ENCODE measurements around the gene KIAA0753.

GRCh38 chr17:6539871-6540270 lies 100.6 kb downstream of the KIAA0753 start:
- no peak for TF ChIP-seq POLR2A (IDR thresholded peaks at IDR 0.05)
- TF ChIP-seq EP300 (IDR thresholded peaks at IDR 0.05) = no peak
- TF ChIP-seq, protein P1, sequence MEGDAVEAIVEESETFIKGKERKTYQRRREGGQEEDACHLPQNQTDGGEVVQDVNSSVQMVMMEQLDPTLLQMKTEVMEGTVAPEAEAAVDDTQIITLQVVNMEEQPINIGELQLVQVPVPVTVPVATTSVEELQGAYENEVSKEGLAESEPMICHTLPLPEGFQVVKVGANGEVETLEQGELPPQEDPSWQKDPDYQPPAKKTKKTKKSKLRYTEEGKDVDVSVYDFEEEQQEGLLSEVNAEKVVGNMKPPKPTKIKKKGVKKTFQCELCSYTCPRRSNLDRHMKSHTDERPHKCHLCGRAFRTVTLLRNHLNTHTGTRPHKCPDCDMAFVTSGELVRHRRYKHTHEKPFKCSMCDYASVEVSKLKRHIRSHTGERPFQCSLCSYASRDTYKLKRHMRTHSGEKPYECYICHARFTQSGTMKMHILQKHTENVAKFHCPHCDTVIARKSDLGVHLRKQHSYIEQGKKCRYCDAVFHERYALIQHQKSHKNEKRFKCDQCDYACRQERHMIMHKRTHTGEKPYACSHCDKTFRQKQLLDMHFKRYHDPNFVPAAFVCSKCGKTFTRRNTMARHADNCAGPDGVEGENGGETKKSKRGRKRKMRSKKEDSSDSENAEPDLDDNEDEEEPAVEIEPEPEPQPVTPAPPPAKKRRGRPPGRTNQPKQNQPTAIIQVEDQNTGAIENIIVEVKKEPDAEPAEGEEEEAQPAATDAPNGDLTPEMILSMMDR (IDR thresholded peaks at IDR 0.05) = no peak
